GM19395 (cell line): ENCODE results near the gene TSEN34.
"Not testable (repeated sequence)": the region's sequence is repeated elsewhere in the genome, so short reads cannot be mapped to it uniquely, and the experiment has no call there.

Experiments used
- ATAC-seq: cut with Tn5 transposase; IDR thresholded peaks from one replicate; pipeline ENCODE4 v1.9.1; 2021; ENCODE audit warnings: mild to moderate bottlenecking, moderate library complexity; ENCODE audit not compliant: unreplicated experiment

Gene TSEN34

DNA sequence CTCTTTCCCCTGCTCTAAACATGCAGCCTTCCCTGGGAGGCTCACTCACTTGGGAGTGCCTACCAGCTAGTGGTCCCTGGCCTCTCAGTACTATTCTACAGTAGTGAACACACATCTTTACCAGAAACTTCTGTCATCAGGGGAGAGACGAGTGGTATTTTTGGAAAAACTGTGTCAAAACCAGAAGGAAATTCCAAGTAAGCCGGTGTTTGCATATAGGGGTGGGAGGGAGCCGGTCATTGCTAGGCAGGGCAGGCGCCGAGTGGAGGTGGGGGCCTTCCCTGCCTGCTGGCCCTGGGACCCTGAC, 16.5 kb downstream of the TSEN34 start:
- no peak for ATAC-seq

DNA sequence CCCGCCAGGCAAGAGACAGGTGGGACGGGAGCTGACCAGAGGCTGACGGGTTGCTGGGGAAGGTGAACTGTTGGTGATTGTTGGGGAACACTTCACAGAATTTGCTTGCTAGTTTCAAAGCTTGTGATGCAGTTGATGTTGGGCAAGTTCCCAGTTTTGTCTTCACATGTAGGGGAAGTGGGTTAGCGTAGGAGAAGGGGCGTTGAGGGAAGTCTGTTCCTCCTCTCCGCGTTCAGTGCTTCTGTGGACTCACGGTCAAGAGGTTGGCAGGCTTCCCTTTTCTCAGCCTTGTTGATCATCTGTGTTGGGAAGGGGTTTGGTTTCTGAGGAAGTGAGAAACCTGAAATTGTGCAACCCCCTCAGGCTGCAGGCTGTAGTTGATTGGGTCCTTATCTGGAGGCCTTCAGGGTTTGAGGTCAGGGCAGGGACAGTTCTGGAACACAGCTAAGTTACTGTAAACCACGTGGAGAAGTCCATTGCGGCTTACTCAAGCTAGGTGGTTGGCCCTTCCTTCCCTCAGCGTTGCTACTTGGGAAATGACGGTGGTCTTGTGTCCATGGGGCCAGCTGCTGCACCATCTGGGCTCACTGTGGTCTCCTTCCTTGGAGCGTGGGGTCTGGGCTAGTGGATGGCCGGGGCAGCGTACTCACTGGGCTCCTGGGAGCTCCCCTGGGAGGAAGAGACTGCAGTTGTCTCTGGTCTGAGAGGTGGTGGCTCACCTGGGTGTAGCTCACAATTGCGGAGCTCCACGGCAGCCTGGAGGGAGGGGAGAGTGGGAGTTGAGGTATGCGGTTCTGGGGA, 17.1 kb downstream of the TSEN34 start:
- peak; percentile 59 for ATAC-seq

- ATAC-seq = no peak
Measured at GRCh38 chr19:54208784-54209057, 17.6 kb downstream of the TSEN34 start.

DNA sequence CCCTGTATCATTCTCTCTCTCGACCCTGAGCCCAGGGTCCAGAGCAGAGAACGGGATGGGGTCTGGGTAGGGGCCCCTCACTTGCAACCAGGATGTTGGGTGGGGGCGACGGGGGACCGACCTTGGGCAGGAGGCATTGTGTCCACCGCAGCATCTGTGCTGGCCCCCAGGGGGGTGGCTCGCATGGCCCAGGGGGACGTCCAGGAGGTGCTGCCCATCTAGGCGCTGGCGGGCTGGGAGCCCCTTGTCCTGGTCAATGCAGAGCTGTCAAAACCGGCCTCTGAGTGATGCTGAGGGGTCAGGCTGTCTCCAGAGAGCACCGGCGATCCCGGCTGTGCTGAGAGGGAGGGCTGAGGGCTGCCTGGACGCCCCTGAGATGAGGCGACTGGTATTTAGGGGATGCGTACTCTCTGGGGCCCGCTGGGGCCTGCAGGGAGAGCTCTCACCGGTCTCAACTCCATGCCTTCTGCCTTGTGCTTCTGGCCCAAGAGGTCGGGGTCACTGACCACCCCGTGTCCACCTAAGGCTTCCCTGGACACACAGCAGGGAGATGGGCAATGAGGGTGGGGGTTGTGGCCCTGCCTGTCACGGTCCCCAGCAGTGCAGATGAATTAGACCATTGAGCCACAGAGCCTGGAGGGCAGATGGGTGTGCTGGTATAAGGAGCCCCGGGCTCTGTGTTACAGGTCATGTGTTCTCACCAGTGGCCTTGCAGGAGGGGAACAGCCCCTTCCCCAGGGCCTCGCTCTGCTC, 18.1 kb downstream of the TSEN34 start:
- no peak for ATAC-seq

DNA sequence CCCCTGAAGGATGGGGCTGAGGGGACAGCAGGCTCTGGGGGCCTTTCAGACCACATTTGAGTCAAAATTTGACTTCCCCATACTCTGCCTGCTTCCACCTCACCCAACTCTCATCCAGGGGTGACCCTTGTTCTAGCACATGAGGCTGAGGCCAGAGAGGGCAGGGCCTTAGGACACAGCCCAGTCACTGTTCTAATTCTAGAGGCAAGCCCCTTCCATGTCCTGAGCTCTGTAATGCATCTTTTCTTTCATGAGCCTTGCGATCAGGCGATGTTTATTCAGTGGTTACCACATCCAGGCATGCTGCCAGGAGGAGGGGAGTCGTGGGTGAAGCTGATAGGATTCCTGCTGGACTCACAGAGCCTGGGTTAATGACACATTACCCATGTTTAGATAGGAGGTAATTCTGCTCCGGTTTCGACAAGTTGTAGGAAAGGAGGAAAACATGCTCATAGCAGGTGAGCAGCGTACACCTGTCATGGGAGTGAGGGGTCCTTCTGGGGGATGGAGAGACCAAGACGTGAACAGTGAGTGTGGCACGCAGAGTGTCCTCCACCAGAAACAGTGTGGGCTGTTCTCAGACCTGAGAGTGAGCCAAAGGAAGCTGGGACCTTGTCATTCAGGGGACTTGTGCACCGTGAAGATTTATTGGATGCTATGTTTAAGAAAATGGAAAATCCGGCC, 18.8 kb downstream of the TSEN34 start:
- ATAC-seq = no peak

GRCh38 chr19:54211235-54211634, 20.1 kb downstream of the TSEN34 start:
- ATAC-seq = no peak

- not testable (repeated sequence) for ATAC-seq
Measured at GRCh38 chr19:54214217-54214616, 23.1 kb downstream of the TSEN34 start.

GRCh38 chr19:54214734-54215133, 23.6 kb downstream of the TSEN34 start:
- not testable (repeated sequence) for ATAC-seq

- ATAC-seq = no peak
Measured at GRCh38 chr19:54216869-54217268, 25.8 kb downstream of the TSEN34 start.

DNA sequence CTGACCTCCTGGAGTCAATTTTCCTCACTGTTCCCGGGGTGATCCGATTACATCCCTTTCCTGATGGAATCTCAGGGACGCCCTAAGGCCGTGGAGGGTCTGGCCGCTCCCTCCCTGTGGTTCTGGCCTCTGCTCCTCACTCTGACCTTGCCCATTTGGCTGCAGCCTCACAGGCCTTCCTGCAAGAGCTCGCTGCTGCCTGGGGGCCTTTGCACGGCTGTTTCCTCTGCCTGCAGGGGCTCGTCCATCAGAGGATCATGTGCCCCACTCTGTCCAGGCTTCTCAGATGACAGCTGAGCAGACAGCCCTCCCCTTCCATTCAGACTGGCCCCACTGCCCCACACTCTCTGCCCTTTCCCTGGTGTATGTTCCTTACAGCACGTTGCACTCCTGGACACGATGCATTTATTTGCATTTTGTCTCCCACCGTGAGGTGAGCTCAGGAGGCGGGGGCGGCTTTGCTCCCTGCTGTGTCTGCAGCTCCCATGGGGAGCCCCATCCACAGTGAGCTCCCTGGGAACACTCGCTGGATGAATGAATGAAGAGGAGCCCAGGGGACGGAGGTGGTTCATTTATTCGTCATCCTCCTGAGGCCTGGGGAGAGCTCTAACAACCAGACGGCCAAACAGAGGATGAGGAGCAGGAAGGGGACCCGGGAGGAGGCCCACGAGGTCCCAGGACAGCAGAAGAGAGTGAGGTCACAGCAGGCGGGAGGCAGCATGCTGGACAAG, 26.6 kb downstream of the TSEN34 start:
- ATAC-seq = not testable (repeated sequence)

DNA sequence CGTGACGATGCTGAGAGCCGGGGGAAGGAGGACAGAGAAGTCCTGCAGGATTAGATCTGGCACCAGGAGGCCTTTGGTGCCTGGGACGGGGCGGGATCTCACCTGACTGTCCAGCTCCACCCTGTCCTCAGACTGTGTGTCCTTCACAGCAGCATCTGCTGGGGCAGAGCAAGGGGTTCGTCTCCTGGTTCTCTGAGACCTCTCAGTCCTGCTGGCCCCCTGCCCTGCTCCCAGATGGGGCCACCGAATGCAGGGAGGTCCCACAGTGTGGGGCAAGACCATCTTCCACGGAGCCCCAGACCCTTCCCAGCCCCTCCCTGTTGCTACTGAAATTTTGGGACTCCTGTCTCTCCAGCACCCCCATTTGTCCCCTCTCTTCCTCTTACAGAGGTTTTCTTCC, 27.2 kb downstream of the TSEN34 start:
- no peak for ATAC-seq

GRCh38 chr19:54218960-54219661, 28.0 kb downstream of the TSEN34 start:
- no peak for ATAC-seq

DNA sequence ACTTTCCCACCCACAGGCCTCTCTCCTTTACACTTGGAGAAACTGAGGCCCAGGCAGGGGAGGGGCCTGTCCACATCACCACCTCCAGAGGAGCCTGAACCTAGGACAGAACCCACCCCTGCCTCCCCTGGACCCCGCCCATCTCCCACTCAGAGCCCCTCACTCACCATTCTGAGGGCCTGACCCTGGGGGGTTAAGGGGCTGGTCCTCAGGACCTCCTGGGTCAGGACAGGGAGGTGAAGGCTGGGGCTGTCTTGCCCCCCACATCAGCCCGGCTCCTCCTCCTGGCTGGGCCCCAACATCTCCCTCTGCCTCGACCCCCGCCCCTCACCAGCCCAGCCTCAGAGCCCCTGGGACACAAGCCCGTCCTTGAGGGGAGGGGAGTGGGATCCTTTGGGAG, 28.6 kb downstream of the TSEN34 start:
- not testable (repeated sequence) for ATAC-seq

- ATAC-seq = not testable (repeated sequence)
Measured at GRCh38 chr19:54221947-54222346, 30.8 kb downstream of the TSEN34 start.

DNA sequence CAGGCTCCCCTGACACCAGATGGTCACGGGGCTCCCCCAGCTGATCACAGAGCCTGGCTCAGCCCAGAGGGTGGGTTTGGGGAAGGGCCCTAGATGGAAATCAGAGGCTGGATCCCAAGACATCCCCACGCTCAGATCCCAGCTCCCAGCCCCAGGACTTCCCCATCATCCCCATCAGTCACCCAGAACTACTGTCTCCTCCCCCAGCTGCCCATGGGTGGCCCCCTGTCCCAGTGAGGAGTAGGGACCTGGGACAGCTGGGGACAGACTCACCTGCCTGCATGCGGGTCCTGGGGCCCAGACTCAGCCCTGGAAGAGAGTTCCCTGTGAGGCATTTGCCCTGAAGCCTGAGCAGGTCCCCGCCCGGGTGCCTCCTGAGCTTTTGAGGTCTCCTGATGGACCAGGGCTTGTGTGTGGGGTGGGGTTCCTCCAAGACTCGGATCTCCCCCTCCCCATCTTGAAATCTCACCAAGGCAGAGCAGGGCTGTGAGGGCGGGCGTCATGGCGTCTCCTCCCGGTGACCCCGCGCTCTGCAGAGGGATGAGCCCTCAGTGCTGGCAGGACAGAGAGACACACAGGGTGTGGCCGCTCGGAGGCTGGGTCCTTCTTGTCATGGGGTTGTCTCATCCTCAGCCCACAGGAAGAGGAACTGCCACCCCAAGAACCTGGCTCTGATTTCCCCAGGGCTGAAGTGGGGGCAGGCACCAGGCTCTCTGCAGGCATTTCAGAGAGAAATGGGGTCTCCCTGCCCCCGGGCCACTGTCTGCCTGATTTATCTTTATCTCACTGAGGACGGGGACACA, 31.6 kb downstream of the TSEN34 start, which contains the start of gene LILRB3:
TSS of gene LILRB3 (minus strand) at position 534 of the 803 bp plus-strand sequence. CDS start at position 503, 31 bp downstream.
- not testable (repeated sequence) for ATAC-seq

- not testable (repeated sequence) for ATAC-seq
Measured at GRCh38 chr19:54223277-54223936, 32.3 kb downstream of the TSEN34 start.

DNA sequence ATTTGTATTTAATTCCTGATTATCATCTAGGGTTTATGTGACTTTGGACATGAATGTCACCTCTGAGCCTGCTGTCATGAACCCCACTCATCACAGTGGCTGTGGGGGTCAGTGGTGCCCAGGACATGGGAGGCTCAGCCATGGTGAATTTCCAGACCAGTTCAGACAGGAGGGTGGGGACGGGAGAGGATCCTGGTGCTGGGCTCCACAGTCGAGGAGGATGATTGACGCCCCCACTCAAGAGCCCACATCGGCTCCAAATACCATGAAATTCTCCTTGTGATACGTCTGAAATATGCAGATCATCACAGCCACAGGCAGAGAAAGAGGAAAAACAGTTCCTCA, 32.8 kb downstream of the TSEN34 start:
- not testable (repeated sequence) for ATAC-seq

GRCh38 chr19:54224619-54225018, 33.5 kb downstream of the TSEN34 start:
- not testable (repeated sequence) for ATAC-seq

DNA sequence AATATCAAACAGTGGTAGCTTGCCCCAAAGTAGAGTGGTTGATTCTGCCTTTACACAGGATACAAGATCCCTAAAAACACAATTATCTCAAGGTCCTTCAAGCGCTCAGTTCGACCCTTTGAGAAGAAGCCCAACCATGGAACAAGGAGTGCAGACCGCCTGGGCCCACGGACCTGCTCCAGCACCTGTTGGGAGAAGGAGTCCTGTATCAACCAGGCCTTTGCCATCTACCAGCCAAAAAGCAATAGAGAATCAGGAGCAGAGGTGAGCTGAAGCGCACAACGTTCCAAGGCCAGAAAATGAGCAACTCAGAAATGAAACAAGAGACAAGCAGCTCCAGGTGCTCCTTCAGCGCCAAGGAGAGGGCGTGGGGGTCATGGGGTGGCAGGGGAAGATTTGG, 38.0 kb downstream of the TSEN34 start:
- ATAC-seq = no peak
